ENCODE results near the gene COL11A2.

DNA sequence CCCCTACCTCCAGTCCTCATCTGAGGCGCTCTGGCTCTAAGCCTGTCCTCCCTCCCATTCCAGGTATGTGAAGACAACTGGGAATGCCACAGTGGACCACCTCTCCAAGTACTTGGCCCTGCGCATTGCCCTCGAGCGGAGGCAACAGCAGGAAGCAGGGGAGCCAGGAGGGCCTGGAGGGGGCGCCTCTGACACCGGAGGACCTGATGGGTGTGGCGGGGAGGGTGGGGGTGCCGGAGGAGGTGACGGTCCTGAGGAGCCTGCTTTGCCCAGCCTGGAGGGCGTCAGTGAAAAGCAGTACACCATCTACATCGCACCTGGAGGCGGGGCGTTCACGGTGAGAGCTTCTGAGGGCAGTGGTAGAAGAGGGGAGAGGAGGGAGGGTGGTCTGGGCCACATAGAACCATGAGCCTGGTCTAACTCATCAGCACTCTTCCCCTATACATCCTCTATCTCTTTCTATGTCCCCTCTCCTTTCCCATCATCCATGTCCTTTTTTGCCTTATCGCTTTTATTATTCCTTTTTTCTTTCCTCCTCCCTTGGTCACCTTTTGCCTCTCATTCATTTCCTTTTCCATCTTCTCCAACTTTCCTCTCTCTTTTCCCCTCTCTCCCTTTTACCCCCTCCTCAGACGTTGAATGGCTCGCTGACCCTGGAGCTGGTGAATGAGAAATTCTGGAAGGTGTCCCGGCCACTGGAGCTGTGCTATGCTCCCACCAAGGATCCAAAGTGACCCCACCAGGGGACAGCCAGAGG, 19.6 kb upstream of the COL11A2 start:
- TF ChIP-seq TCF12 (IDR thresholded peaks at IDR 0.05; ENCODE audit: low read depth) = no peak
- TF ChIP-seq, protein P1, sequence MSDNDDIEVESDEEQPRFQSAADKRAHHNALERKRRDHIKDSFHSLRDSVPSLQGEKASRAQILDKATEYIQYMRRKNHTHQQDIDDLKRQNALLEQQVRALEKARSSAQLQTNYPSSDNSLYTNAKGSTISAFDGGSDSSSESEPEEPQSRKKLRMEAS (IDR thresholded peaks at IDR 0.05) = no peak
- no peak for TF ChIP-seq EGR1 (IDR thresholded peaks at IDR 0.05)
- no peak for TF ChIP-seq RAD21 (IDR thresholded peaks at IDR 0.05; ENCODE audit: low read depth)
- no peak for TF ChIP-seq YY1 (IDR thresholded peaks at IDR 0.05; ENCODE audit: low read depth)
